WTC11 (cell line): ENCODE results near the gene CDH13. TPM values are rescaled to one million over a fixed set of nuclear protein-coding genes. Genes with fewer than 3 reads are reported as not detected.

Experiments
- ATAC-seq: fragments of 200-7000 bp; cut with Tn5 transposase; 2 replicates; pipeline ENCODE4 v1.10.0; 2021; ENCODE audit warnings: mild to moderate bottlenecking, moderate library complexity
- CTCF ChIA-PET: fragments of 300-600 bp; sonication (Branson Sonifier 250); formaldehyde crosslinking; loops from one replicate; lab custom pipeline; 2021; ENCODE audit warnings: antibody characterized with exemption; lab: Charles Lee
- POLR2A ChIA-PET: fragments of 350-600 bp; sonication (Branson Sonifier 250); formaldehyde crosslinking; loops from one replicate; lab custom pipeline; 2021; ENCODE audit warnings: antibody characterized with exemption; lab: Charles Lee
- DNase-seq: peaks from one replicate; pipeline ENCODE4 v3.0.0; 2021; ENCODE audit warnings: low spot score
- H3K27ac Mint-ChIP-seq: 2 replicates; pipeline ENCODE4 v1.8.0; 2021; ENCODE audit warnings: mixed read lengths
- H3K27me3 Mint-ChIP-seq: 2 replicates; pipeline ENCODE4 v1.8.0; 2021; ENCODE audit warnings: low read depth, mild to moderate bottlenecking, moderate library complexity, mixed read lengths
- H3K36me3 Mint-ChIP-seq: 2 replicates; pipeline ENCODE4 v1.8.0; 2021; ENCODE audit warnings: mixed read lengths
- H3K4me1 Mint-ChIP-seq: 2 replicates; pipeline ENCODE4 v1.8.0; 2022; ENCODE audit warnings: mixed read lengths
- H3K4me3 Mint-ChIP-seq: 2 replicates; pipeline ENCODE4 v1.8.0; 2021; ENCODE audit warnings: mild to moderate bottlenecking, moderate library complexity, mixed read lengths
- H3K9me3 Mint-ChIP-seq: 2 replicates; pipeline ENCODE4 v1.8.0; 2021; ENCODE audit warnings: mixed read lengths
- ATF1 ChIP-seq: sonication (generic); formaldehyde crosslinking; IDR thresholded peaks from 2 replicates; pipeline ENCODE4 v1.8.1; 2023; ENCODE audit warnings: mild to moderate bottlenecking, moderate library complexity, missing genetic modification reagents
- CBFB ChIP-seq: sonication (generic); formaldehyde crosslinking; IDR thresholded peaks from 2 replicates; pipeline ENCODE4 v1.8.1; 2022; ENCODE audit warnings: mild to moderate bottlenecking, low read depth, missing genetic modification reagents
- CREM ChIP-seq: sonication (generic); formaldehyde crosslinking; IDR thresholded peaks from 2 replicates; pipeline ENCODE4 v1.8.1; 2022; ENCODE audit warnings: mild to moderate bottlenecking, missing genetic modification reagents, moderate library complexity
- ETV6 ChIP-seq: sonication (generic); formaldehyde crosslinking; IDR thresholded peaks from 2 replicates; pipeline ENCODE4 v1.8.1; 2022; ENCODE audit warnings: mild to moderate bottlenecking, missing genetic modification reagents
- FOXK1 ChIP-seq: sonication (generic); formaldehyde crosslinking; IDR thresholded peaks from 2 replicates; pipeline ENCODE4 v1.8.0; 2022; ENCODE audit warnings: mild to moderate bottlenecking, moderate library complexity, missing genetic modification reagents
- GRHL2 ChIP-seq: fragments of 250-450 bp; sonication (Bioruptor Pico); IDR thresholded peaks from 2 replicates; pipeline ENCODE4 v1.8.0; 2022; ENCODE audit warnings: mild to moderate bottlenecking, moderate library complexity; ENCODE audit not compliant: insufficient replicate concordance, severe bottlenecking
- HMGA2 ChIP-seq: fragments of 250-450 bp; sonication (Bioruptor Pico); IDR thresholded peaks from 2 replicates; pipeline ENCODE4 v1.4.0; 2021; ENCODE audit warnings: mild to moderate bottlenecking, moderate library complexity
- NFATC4 ChIP-seq: fragments of 250-450 bp; sonication (Bioruptor Pico); IDR thresholded peaks from 2 replicates; pipeline ENCODE4 v1.9.0; 2021; ENCODE audit warnings: mild to moderate bottlenecking
- NR1H2 ChIP-seq: sonication (generic); formaldehyde crosslinking; IDR thresholded peaks from 2 replicates; pipeline ENCODE4 v1.9.0; 2021; ENCODE audit warnings: mild to moderate bottlenecking, moderate library complexity, missing genetic modification reagents
- NR2C2 ChIP-seq: sonication (generic); formaldehyde crosslinking; IDR thresholded peaks from 2 replicates; pipeline ENCODE4 v1.8.0; 2022; ENCODE audit warnings: mild to moderate bottlenecking, missing genetic modification reagents
- SMAD3 ChIP-seq: sonication (generic); formaldehyde crosslinking; IDR thresholded peaks from 2 replicates; pipeline ENCODE4 v1.8.0; 2022; ENCODE audit warnings: missing genetic modification reagents, mild to moderate bottlenecking, borderline replicate concordance
- SMAD4 ChIP-seq: sonication (generic); formaldehyde crosslinking; IDR thresholded peaks from 2 replicates; pipeline ENCODE4 v1.8.0; 2022; ENCODE audit warnings: mild to moderate bottlenecking, missing genetic modification reagents
- SOX15 ChIP-seq: fragments of 250-450 bp; sonication (Bioruptor Pico); IDR thresholded peaks from 2 replicates; pipeline ENCODE4 v1.9.0; 2021; ENCODE audit warnings: mild to moderate bottlenecking
- SP1 ChIP-seq: sonication (generic); formaldehyde crosslinking; conservative IDR thresholded peaks from 2 replicates; pipeline ENCODE4 v1.8.1; 2022; ENCODE audit warnings: missing genetic modification reagents
- total RNA-seq: library from RNA; stranded (reverse); gene quantifications from 3 replicates; pipeline ENCODE4 v1.2.3, GENCODE V29; 2021
- TF ChIP-seq, protein P1 (sequence below): sonication (generic); formaldehyde crosslinking; conservative IDR thresholded peaks from 2 replicates; pipeline ENCODE4 v1.8.1; 2022; ENCODE audit warnings: mild to moderate bottlenecking, missing genetic modification reagents
- TF ChIP-seq, protein P2 (sequence below): sonication (generic); formaldehyde crosslinking; conservative IDR thresholded peaks from 2 replicates; pipeline ENCODE4 v1.8.1; 2023; ENCODE audit warnings: mild to moderate bottlenecking, low read depth, missing genetic modification reagents, moderate library complexity
- TF ChIP-seq, protein P3 (sequence below): sonication (generic); formaldehyde crosslinking; IDR thresholded peaks from 2 replicates; pipeline ENCODE4 v1.8.1; 2023; ENCODE audit warnings: mild to moderate bottlenecking, missing genetic modification reagents, moderate library complexity
- TF ChIP-seq, protein P4 (sequence below): fragments of 250-450 bp; sonication (Bioruptor Pico); IDR thresholded peaks from 2 replicates; pipeline ENCODE4 v1.9.0; 2021; ENCODE audit warnings: mild to moderate bottlenecking
- TF ChIP-seq, protein P5 (sequence below): sonication (generic); formaldehyde crosslinking; IDR thresholded peaks from 2 replicates; pipeline ENCODE4 v1.8.1; 2022; ENCODE audit warnings: mild to moderate bottlenecking, missing genetic modification reagents, moderate library complexity, borderline replicate concordance
- TF ChIP-seq, protein P6 (sequence below): fragments of 250-450 bp; sonication (Bioruptor Pico); IDR thresholded peaks from 2 replicates; pipeline ENCODE4 v2.1.2; 2022; ENCODE audit warnings: mild to moderate bottlenecking, moderate library complexity
- TF ChIP-seq, protein P7 (sequence below): sonication (generic); formaldehyde crosslinking; IDR thresholded peaks from 2 replicates; pipeline ENCODE4 v1.8.1; 2022; ENCODE audit warnings: mild to moderate bottlenecking, moderate library complexity, missing genetic modification reagents
- TF ChIP-seq, protein P8 (sequence below): sonication (generic); formaldehyde crosslinking; IDR thresholded peaks from 2 replicates; pipeline ENCODE4 v1.8.1; 2023; ENCODE audit warnings: mild to moderate bottlenecking, missing genetic modification reagents

CDH13 gene
- total RNA-seq, 1 experiment from 2014 or later, result 0.81 TPM

DNA sequence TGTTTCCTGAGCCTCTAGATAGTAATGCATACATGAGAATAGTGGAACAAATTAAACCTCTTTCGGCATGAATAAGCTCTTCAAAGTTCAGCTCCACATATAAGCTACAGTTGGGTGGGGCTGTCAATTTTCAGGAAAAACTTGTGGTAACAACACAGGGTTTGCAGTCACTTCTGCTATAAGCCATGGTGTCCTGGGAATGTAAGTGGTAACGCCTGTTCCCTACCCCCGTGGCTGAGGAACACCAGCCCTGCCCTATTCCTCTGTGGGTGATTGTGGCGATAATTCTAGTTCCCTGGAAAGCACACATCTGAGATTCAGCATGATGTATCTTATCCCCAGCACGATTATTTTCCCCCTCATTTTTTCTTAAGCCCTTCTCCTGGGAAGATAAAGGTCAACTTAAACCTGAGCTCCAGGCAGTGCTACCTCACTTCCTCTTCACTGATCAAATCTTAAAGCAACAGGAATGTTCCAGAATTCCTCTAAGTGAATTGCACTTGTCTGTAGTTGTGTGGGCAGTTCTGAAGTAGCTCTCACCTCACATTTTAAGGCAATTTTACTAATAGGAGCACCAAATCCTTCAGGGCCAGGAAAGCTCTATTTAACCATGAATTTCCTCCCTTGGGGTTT, 680.3 kb downstream of the CDH13 start:
- DNase-seq (no peak), ATAC-seq (no peak)
- Mint-ChIP-seq H3K4me1 (peaks cover 5% of the 10 kb centered on the region), H3K27ac (no peak overlapping the region), H3K27me3 (no peaks in the 10 kb centered on the region; the same call in 1 of the 2 replicates), H3K9me3 (no peaks in the 10 kb centered on the region), H3K4me3 (no peak overlapping the region), H3K36me3 (no peaks in the 10 kb centered on the region)
- CTCF ChIA-PET, result interaction anchor here (1.1 kb wide), 1 partner anchor 34 kb away, joined by 3 read pairs; no protein-coding TSS in a partner anchor
- POLR2A ChIA-PET, result interaction anchor here (0.9 kb wide), 1 partner anchor 9 kb away, joined by 3 read pairs; no protein-coding TSS in a partner anchor
- TF ChIP-seq HMGA2 (CRISPR knock-in tag), result no peak
- TF ChIP-seq CBFB (CRISPR knock-in tag), result no peak
- no peak for TF ChIP-seq SMAD4 (CRISPR knock-in tag)
- TF ChIP-seq GRHL2 (CRISPR knock-in tag), result no peak
- TF ChIP-seq, protein P1, sequence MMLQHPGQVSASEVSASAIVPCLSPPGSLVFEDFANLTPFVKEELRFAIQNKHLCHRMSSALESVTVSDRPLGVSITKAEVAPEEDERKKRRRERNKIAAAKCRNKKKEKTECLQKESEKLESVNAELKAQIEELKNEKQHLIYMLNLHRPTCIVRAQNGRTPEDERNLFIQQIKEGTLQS (CRISPR knock-in tag), result no peak

DNA sequence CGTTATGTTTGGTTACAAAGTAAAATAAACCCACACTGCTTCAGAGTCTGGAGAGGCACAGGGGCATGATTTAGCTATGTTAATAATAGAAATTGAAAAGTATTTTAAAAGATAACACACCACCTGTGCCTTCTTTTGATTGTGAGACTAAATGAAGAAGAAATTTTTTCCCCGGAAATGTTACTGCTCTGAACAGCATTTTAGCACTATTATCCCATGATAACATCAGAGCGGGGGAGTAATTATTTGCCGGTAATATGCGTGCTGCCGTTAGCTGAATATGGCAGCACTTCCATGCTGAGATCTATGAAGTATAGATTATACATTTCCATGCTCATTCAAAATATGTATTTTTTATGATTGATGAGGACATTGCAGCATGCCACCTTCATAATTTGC, 680.8 kb downstream of the CDH13 start:
- Mint-ChIP-seq H3K36me3 (no peaks in the 10 kb centered on the region), H3K27me3 (no peaks in the 10 kb centered on the region; the same call in 1 of the 2 replicates), H3K4me3 (no peak overlapping the region), H3K4me1 (peaks cover 5% of the 10 kb centered on the region), H3K27ac (no peak overlapping the region), H3K9me3 (no peaks in the 10 kb centered on the region)
- no peak for ATAC-seq
- CTCF ChIA-PET, result interaction anchor here (1.1 kb wide), 1 partner anchor 35 kb away, joined by 3 read pairs; no protein-coding TSS in a partner anchor
- TF ChIP-seq, protein P2, sequence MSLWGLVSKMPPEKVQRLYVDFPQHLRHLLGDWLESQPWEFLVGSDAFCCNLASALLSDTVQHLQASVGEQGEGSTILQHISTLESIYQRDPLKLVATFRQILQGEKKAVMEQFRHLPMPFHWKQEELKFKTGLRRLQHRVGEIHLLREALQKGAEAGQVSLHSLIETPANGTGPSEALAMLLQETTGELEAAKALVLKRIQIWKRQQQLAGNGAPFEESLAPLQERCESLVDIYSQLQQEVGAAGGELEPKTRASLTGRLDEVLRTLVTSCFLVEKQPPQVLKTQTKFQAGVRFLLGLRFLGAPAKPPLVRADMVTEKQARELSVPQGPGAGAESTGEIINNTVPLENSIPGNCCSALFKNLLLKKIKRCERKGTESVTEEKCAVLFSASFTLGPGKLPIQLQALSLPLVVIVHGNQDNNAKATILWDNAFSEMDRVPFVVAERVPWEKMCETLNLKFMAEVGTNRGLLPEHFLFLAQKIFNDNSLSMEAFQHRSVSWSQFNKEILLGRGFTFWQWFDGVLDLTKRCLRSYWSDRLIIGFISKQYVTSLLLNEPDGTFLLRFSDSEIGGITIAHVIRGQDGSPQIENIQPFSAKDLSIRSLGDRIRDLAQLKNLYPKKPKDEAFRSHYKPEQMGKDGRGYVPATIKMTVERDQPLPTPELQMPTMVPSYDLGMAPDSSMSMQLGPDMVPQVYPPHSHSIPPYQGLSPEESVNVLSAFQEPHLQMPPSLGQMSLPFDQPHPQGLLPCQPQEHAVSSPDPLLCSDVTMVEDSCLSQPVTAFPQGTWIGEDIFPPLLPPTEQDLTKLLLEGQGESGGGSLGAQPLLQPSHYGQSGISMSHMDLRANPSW (CRISPR knock-in tag), result no peak
- TF ChIP-seq FOXK1 (CRISPR knock-in tag), result no peak
- TF ChIP-seq, protein P3, sequence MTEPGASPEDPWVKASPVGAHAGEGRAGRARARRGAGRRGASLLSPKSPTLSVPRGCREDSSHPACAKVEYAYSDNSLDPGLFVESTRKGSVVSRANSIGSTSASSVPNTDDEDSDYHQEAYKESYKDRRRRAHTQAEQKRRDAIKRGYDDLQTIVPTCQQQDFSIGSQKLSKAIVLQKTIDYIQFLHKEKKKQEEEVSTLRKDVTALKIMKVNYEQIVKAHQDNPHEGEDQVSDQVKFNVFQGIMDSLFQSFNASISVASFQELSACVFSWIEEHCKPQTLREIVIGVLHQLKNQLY (CRISPR knock-in tag), result no peak
- no peak for TF ChIP-seq SMAD3
- TF ChIP-seq NR1H2 (CRISPR knock-in tag), result no peak
- no peak for TF ChIP-seq NFATC4 (CRISPR knock-in tag)
- no peak for DNase-seq
- POLR2A ChIA-PET, result interaction anchor here (0.9 kb wide), 1 partner anchor 10 kb away, joined by 3 read pairs; no protein-coding TSS in a partner anchor

DNA sequence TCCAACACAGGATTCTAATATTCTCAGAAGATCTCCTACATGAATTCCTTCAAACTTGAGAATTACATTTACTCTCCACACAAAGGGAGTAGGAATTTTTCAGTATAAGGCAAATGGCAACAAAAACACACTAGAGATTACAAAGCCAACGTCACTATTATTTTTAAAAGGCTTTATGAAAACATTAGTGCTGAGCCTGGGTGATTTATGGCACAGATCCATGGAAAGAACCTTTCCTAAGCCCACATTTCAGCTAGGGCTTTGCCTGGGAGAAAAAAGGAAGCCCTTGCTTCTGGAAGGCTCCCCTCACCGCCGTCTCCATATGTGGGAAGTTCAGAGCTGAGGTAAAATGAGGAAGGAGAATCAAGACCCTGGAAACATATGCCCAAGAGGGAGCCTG, 681.6 kb downstream of the CDH13 start:
- H3K27me3 Mint-ChIP-seq, result no peaks in the 10 kb centered on the region; the same call in 1 of the 2 replicates
- no peaks in the 10 kb centered on the region for H3K9me3 Mint-ChIP-seq
- TF ChIP-seq, protein P4, sequence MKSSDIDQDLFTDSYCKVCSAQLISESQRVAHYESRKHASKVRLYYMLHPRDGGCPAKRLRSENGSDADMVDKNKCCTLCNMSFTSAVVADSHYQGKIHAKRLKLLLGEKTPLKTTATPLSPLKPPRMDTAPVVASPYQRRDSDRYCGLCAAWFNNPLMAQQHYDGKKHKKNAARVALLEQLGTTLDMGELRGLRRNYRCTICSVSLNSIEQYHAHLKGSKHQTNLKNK (CRISPR knock-in tag), result no peak
- TF ChIP-seq SP1 (CRISPR knock-in tag), result no peak
- TF ChIP-seq CREM (CRISPR knock-in tag), result no peak
- TF ChIP-seq, protein P5, sequence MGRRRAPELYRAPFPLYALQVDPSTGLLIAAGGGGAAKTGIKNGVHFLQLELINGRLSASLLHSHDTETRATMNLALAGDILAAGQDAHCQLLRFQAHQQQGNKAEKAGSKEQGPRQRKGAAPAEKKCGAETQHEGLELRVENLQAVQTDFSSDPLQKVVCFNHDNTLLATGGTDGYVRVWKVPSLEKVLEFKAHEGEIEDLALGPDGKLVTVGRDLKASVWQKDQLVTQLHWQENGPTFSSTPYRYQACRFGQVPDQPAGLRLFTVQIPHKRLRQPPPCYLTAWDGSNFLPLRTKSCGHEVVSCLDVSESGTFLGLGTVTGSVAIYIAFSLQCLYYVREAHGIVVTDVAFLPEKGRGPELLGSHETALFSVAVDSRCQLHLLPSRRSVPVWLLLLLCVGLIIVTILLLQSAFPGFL (CRISPR knock-in tag), result no peak
- TF ChIP-seq ETV6 (CRISPR knock-in tag), result no peak
- no peak for TF ChIP-seq SOX15 (CRISPR knock-in tag)
- TF ChIP-seq, protein P6, sequence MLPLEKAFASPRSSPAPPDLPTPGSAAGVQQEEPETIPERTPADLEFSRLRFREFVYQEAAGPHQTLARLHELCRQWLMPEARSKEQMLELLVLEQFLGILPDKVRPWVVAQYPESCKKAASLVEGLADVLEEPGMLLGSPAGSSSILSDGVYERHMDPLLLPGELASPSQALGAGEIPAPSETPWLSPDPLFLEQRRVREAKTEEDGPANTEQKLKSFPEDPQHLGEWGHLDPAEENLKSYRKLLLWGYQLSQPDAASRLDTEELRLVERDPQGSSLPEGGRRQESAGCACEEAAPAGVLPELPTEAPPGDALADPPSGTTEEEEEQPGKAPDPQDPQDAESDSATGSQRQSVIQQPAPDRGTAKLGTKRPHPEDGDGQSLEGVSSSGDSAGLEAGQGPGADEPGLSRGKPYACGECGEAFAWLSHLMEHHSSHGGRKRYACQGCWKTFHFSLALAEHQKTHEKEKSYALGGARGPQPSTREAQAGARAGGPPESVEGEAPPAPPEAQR (CRISPR knock-in tag), result no peak
- TF ChIP-seq ATF1 (CRISPR knock-in tag), result no peak
- TF ChIP-seq, protein P7, sequence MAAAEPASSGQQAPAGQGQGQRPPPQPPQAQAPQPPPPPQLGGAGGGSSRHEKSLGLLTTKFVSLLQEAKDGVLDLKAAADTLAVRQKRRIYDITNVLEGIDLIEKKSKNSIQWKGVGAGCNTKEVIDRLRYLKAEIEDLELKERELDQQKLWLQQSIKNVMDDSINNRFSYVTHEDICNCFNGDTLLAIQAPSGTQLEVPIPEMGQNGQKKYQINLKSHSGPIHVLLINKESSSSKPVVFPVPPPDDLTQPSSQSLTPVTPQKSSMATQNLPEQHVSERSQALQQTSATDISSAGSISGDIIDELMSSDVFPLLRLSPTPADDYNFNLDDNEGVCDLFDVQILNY (CRISPR knock-in tag), result no peak
- no peak for TF ChIP-seq SMAD3
- TF ChIP-seq, protein P3 (CRISPR knock-in tag), result no peak
- TF ChIP-seq NR2C2 (CRISPR knock-in tag), result no peak
- TF ChIP-seq, protein P8, sequence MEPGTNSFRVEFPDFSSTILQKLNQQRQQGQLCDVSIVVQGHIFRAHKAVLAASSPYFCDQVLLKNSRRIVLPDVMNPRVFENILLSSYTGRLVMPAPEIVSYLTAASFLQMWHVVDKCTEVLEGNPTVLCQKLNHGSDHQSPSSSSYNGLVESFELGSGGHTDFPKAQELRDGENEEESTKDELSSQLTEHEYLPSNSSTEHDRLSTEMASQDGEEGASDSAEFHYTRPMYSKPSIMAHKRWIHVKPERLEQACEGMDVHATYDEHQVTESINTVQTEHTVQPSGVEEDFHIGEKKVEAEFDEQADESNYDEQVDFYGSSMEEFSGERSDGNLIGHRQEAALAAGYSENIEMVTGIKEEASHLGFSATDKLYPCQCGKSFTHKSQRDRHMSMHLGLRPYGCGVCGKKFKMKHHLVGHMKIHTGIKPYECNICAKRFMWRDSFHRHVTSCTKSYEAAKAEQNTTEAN, result no peak

More for the DNA sequence above, 681.6 kb downstream of the CDH13 start:
- DNase-seq (no peak), ATAC-seq (no peak)
- H3K4me3 Mint-ChIP-seq, result no peak overlapping the region
- H3K4me1 Mint-ChIP-seq, result peaks cover 5% of the 10 kb centered on the region
- H3K27ac Mint-ChIP-seq, result no peak overlapping the region
- POLR2A ChIA-PET, result no interaction called here
- no peaks in the 10 kb centered on the region for H3K36me3 Mint-ChIP-seq
- CTCF ChIA-PET, result no interaction called here
